Ectodermal cell (in vitro differentiated cells): Measurements from ENCODE around the gene PPP1R26.

Experiments
- H3K27ac ChIP-seq: 2 replicates; pipeline ENCODE4 v1.7.0; 2013; ENCODE audit warnings: mild to moderate bottlenecking, low read depth, low read length; ENCODE audit not compliant: insufficient read depth, poor library complexity, severe bottlenecking
- H3K27me3 ChIP-seq: 2 replicates; pipeline ENCODE4 v1.7.0; 2013; ENCODE audit warnings: mild to moderate bottlenecking, low read length; ENCODE audit not compliant: insufficient read depth, control insufficient read depth, poor library complexity, severe bottlenecking
- H3K36me3 ChIP-seq: one replicate; pipeline ENCODE4 v1.7.0; 2013; ENCODE audit warnings: low read length; ENCODE audit not compliant: control insufficient read depth, insufficient read depth
- H3K4me1 ChIP-seq: one replicate; pipeline ENCODE4 v1.7.0; 2013; ENCODE audit warnings: low read length; ENCODE audit not compliant: control insufficient read depth, insufficient read depth
- H3K4me3 ChIP-seq: 2 replicates; pipeline ENCODE4 v1.7.0; 2013; ENCODE audit warnings: low read depth, low read length, control low read depth; ENCODE audit not compliant: insufficient read depth
- H3K9me3 ChIP-seq: 2 replicates; pipeline ENCODE4 v1.7.0; 2013; ENCODE audit warnings: mild to moderate bottlenecking, low read length, moderate library complexity; ENCODE audit not compliant: control insufficient read depth
- WGBS, 2 experiments: methylation state at CpG; one replicate each; pipeline ENCODE4 v1.1.7; 2013; ENCODE audit warnings: missing lambda C conversion rate in 2 of 2; 5-methylcytosine and 5-hydroxymethylcytosine counted together

PPP1R26 gene

DNA sequence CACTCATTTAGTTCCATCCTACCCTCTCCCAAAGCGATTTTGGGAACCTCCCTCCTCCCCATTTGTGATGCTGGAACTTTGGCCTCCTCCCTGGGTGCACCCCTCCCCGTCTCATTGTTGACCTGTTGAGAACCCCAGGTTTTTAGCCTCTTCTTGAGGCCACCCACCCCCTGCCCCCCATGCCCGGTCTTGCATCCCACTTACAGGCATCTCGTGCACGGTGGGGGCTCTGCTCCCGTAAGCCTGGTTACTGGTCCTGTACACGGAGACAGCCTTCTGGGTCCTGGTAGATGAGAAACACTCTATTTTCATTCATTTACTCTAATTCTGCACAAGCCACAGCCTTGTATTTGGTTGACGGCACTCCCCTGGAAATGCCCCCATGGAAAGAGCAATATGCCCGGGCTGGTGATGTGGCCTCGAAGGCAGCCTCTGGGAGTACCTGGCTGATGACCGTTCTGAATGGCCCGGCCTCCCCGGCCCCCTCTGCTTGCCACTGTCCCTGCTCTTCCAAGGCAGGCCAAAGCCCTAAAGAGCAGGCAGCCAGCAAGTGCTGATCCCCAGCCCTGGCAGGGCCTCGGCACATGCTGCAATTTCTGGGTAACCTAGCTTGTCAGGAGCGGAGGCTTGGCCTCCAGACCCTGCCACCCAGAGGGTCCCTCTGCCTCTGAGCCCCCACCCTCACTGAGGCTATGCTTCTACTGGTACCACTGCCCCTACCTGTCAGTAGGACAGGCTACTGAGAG, 19.0 kb downstream of the PPP1R26 start:
- Histone ChIP-seq H3K9me3 (no peaks in the 10 kb centered on the region), H3K27me3 (peaks cover 4% of the 10 kb centered on the region), H3K4me3 (no peak overlapping the region), H3K36me3 (peaks cover 7% of the 10 kb centered on the region), H3K27ac (no peak overlapping the region), H3K4me1 (peaks cover 9% of the 10 kb centered on the region)
- 91% methylated on average over 15 of the region's 15 CpGs for WGBS, 2 experiments

- Histone ChIP-seq H3K36me3 (peaks cover 14% of the 10 kb centered on the region), H3K27ac (no peak overlapping the region), H3K27me3 (peaks cover 4% of the 10 kb centered on the region), H3K4me3 (peak overlapping the region; percentile 83), H3K4me1 (peaks cover 9% of the 10 kb centered on the region), H3K9me3 (no peaks in the 10 kb centered on the region)
- 1% methylated on average over 58 of the region's 58 CpGs for WGBS, 2 experiments
Measured at GRCh38 chr9:135499326-135500070, 19.9 kb downstream of the PPP1R26 start.

DNA sequence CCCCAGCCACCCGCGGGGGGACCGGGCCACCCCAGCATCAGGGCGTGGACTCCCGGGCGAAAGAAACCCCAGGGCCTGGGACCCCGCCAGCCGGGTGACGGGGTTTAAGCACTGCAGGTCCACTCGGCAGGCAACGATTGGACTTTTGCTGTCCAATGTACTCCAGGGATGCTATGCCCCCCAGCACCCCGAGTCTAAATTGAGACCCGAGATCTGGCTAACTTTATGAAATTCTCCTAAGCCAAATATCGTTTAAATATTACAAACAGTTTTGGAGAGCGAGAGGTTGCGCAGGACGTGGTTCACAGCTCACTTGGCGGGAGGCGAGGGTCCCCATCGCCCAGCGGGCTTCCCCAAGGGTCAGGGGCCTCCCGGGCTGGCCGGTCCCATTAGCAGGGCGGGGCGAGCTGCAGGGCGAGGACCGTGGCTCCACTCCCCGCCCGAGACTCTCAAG, 20.5 kb downstream of the PPP1R26 start:
- peak overlapping the region; percentile 83 for H3K4me3 ChIP-seq
- H3K36me3 ChIP-seq = peaks cover 14% of the 10 kb centered on the region
- no peak overlapping the region for H3K27ac ChIP-seq
- H3K9me3 ChIP-seq = no peaks in the 10 kb centered on the region
- peaks cover 9% of the 10 kb centered on the region for H3K4me1 ChIP-seq
- WGBS, 2 experiments = 1 to 2% methylated on average over 29 of the region's 29 CpGs
- peaks cover 4% of the 10 kb centered on the region for H3K27me3 ChIP-seq

DNA sequence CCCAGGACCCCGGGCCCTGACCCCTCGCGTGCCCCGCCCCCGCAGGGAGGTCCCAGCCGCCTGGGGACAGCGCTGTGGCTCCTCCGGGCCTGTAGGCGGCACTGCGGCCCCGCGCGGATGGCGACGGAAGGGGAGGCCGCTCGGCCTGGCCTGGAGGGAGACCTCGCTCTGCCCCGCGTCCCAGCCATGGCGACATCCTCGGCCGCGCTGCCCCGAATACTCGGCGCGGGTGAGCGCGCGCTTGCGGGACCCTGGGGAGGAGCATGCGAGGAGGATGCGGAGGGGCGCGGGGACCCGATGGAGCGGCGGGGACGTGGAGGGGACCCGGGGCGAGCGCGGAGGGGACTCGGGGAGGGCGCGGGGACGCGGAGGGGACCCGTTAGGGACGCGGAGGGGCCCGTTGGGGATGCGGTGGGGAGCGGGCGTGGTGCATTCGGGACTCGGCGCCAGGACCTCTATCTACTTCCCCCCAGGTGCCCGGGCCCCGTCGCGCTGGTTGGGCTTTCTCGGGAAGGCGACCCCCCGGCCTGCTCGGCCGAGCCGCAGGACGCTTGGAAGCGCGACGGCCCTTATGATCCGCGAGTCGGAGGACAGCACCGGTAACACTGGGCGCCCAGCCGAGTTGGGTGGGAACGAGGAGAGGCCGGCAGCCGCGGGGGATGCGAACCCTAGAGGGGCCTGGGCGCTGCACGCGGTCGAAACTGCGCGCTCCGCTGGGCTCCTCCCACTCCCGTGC, 21.1 kb downstream of the PPP1R26 start, which contains the start of gene MRPS2:
TSS of gene MRPS2 (plus strand) at position 158 of the 736 bp plus-strand sequence. CDS start at position 187, 29 bp downstream.
- Histone ChIP-seq H3K27me3 (peaks cover 4% of the 10 kb centered on the region), H3K4me1 (peaks cover 9% of the 10 kb centered on the region), H3K27ac (no peak within 1 kb of the TSS), H3K4me3 (peak within 1 kb of the TSS; percentile 83), H3K36me3 (peaks cover 14% of the 10 kb centered on the region), H3K9me3 (no peaks in the 10 kb centered on the region)
- WGBS, 2 experiments = 0 to 1% methylated on average over 92 of the region's 92 CpGs

DNA sequence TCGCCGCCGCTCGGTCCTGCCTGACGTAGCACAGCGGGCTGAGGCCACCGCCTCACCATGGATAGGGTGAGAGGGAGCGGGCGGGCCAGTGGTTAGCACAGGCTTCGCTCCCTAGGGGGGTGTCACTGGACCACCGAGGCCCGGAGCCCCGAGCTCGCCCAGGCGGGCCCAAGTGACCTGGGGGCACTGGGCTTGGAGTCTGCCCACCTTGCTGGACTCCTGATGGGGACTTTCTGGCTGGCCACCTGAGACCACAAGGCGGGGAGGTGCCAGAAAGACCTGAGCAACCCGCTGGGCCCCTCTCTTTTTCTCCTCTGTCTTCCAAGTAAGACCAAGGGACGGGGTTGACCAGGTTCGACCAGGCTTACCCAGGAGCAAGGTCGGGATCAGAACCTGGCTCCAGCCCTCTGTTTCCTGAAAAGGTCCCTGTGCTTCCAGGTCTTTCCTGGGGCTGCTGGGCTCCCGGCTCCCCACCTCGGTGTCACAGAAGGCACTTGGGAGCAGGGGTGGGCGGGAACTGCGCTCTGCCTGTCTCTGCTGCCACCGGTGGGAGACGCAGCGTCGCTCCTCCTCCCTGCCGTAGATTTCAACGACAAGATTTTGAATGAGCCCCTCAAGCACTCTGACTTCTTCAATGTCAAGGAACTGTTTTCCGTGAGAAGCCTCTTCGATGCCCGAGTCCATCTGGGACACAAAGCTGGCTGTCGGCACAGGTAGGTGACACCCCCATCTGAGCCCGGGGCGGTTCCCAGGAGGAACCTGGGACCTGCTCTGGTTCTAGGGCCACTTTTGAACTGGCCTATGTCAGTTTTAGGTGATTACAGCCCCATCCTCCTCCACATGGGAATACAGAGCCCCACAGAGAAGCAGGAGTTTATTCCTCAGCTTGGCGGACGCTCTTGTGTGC, 21.9 kb downstream of the PPP1R26 start:
- peaks cover 14% of the 10 kb centered on the region for H3K36me3 ChIP-seq
- peaks cover 15% of the 10 kb centered on the region for H3K4me1 ChIP-seq
- peaks cover 4% of the 10 kb centered on the region for H3K27me3 ChIP-seq
- WGBS, 2 experiments = 48% methylated on average over 38 of the region's 38 CpGs
- no peaks in the 10 kb centered on the region for H3K9me3 ChIP-seq
- H3K27ac ChIP-seq = no peak overlapping the region
- H3K4me3 ChIP-seq = peak overlapping the region; percentile 83

DNA sequence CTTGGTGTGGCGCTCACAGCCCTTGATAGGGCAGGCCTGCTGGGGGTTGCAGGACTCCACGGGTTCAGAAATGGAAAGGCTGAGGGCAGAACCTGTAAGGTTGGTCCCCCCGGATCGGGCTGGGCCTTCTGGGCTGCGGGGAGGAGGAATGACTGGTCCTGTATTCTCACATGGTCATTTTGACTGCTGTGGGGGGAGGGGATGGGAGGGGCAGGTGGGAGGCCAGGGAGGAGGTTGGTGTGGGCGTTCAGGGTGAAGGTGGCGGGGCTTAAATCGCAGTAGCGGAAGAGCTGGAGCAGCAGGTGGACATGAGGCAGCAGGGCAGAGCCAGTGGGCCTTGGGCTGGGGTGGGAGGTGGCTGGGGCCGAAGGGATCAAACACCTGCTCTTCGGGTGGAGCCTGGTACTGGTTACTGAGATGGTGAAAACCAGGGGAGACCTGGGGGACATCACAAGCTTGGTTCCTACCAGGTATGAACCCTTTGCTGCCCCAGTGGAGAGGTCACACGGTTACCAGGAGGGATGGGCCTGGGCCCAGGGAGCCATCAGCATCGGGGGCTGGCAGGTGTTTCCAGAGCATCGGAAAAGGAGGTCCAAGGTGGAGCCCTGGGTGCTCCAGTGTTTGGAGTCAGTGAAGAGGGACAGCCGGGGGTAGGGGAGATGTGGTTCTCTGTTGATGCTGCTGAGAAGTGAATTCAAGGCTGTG, 22.7 kb downstream of the PPP1R26 start:
- Histone ChIP-seq H3K27me3 (peaks cover 4% of the 10 kb centered on the region), H3K36me3 (peaks cover 14% of the 10 kb centered on the region), H3K4me3 (no peak overlapping the region), H3K4me1 (peaks cover 18% of the 10 kb centered on the region), H3K27ac (no peak overlapping the region), H3K9me3 (no peaks in the 10 kb centered on the region)
- 96 to 97% methylated on average over 15 of the region's 15 CpGs for WGBS, 2 experiments

DNA sequence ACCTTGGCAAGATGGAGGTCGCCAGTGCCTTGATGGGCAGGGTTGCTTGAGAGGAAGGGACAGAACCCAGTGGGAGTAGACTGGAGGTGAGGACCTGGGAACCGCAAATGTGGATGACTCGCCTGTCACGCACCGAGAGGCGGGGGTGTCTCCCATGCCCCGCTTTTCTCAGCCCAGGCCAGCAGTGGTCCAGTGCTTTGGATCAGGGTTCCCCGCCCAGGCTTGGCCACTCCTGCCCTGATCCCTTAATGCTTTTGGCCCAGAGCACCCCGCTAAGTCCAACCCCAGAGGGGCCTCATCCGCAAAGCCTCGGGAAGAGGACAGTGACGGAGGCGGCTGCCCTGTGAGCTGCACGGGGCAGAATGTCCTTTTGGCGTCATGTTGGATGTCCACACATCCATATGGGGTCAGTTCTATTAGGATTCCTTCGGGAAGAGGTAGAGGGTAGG, 23.3 kb downstream of the PPP1R26 start:
- Histone ChIP-seq H3K27me3 (peaks cover 4% of the 10 kb centered on the region), H3K4me3 (no peak overlapping the region), H3K4me1 (peaks cover 18% of the 10 kb centered on the region), H3K36me3 (peaks cover 14% of the 10 kb centered on the region), H3K27ac (no peak overlapping the region), H3K9me3 (no peaks in the 10 kb centered on the region)
- 96% methylated on average over 16 of the region's 16 CpGs for WGBS, 2 experiments

GRCh38 chr9:135503371-135504261, 24.0 kb downstream of the PPP1R26 start:
- no peaks in the 10 kb centered on the region for H3K9me3 ChIP-seq
- 95 to 97% methylated on average over 41 of the region's 41 CpGs for WGBS, 2 experiments
- peaks cover 14% of the 10 kb centered on the region for H3K36me3 ChIP-seq
- peaks cover 18% of the 10 kb centered on the region for H3K4me1 ChIP-seq
- peaks cover 3% of the 10 kb centered on the region for H3K27me3 ChIP-seq
- no peak overlapping the region for H3K27ac ChIP-seq
- no peak overlapping the region for H3K4me3 ChIP-seq
